Cardiac fibroblast (primary cell): ENCODE results near the gene EML3.

ENCODE experiments used
- DNase-seq, 2 donors: peaks; one replicate each; pipeline versions ENCODE4 v3.0.0 to v3.0.0-alpha.2; 2010; ENCODE audit warnings: low read depth in 2 of 2
- H3K4me3 ChIP-seq, 2 donors: replicated peaks in 1 of 2; 1 replicate in 1 of 2; 2 replicates in 1 of 2; pipeline ENCODE4 v1.5.1; 2011; ENCODE audit warnings: low read depth in 2 of 2, low read length in 2 of 2, mild to moderate bottlenecking in 2 of 2, moderate library complexity in 1 of 2
- TF ChIP-seq, protein P1 (sequence below): IDR thresholded peaks from one replicate; pipeline ENCODE4 v1.5.1; 2011; ENCODE audit warnings: low read depth, mild to moderate bottlenecking, low read length, inconsistent platforms

EML3 gene

DNA sequence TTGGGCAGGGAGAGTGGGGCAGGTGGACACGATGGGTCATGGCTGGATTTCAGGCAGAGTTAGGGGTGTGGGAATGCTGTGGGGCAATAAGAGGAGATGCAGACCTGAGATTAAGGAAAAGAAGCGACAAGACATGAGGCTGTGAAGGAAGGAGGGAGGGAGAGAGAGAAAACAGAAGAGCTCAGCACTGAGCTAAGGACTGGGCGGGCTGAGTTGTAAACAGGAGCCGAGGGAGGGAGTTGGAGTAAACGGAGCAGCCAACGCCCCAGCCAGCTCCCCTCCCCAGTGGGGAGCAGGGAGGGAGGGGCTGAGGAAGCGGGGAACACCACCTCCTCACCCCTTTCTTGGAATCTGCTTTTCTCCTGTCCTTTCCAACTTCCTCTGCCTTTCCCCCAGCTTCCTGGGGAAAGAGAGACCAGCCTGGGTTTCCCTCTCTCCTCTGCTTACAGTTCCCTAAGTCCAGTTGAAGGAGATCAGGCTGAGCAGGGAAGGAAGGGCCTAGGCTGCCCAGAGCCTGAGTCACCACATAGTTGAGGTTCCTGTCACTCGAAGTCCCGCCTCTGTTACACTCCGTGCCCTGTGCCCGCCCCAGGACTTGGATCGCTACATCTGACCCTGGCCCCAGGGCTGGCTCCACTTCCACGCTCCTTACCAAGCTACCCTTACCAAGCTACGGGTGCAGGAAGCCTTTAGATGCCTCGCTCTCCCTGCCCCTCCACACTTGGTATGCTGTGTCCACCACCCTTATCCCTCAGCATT lies 59.3 kb downstream of the EML3 start:
- TF ChIP-seq, protein P1, sequence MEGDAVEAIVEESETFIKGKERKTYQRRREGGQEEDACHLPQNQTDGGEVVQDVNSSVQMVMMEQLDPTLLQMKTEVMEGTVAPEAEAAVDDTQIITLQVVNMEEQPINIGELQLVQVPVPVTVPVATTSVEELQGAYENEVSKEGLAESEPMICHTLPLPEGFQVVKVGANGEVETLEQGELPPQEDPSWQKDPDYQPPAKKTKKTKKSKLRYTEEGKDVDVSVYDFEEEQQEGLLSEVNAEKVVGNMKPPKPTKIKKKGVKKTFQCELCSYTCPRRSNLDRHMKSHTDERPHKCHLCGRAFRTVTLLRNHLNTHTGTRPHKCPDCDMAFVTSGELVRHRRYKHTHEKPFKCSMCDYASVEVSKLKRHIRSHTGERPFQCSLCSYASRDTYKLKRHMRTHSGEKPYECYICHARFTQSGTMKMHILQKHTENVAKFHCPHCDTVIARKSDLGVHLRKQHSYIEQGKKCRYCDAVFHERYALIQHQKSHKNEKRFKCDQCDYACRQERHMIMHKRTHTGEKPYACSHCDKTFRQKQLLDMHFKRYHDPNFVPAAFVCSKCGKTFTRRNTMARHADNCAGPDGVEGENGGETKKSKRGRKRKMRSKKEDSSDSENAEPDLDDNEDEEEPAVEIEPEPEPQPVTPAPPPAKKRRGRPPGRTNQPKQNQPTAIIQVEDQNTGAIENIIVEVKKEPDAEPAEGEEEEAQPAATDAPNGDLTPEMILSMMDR = no peak
- peak; percentile 95 to 98 for DNase-seq
- peak overlapping the region; percentile 19 to 34 for H3K4me3 ChIP-seq

DNA sequence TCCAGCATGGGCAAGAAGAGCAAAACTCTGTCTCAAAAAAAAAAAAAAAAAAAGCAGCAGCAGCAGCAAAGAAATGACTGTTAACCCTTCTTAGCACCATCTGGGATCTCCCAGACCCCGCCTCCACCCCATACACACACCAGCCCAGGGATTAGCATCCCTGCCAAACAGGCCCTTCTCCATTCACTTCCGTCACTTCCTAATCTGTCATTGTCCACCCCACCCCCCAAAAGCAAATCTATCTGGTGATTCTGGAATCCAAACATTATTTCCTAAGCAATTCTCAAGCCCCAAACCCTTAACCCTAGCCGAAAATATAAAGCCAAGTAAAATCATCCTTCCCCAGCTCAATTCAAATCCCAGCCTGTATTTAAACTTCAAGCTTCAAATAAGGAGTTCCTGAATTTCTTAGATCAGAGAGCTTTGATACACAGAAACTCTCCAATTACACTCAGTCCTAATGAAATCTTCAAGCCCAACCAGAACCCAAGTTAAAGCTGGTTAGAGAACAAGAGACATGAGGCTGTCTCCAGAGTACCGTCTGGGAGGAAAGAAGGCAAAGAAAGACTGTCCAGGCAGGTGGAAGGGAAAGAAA lies 60.0 kb downstream of the EML3 start:
- TF ChIP-seq, protein P1 = no peak
- peak overlapping the region in 1 of 2 donors; percentile 34 for H3K4me3 ChIP-seq
- peak; percentile 51 to 60 for DNase-seq
